Putamen (tissue), 1 donor: ENCODE data around the gene GPR3.

Experiments used
- DNase-seq: peaks from one replicate; pipeline ENCODE4 v3.0.0-alpha.2; 2016; ENCODE audit warnings: low spot score

The GPR3 gene

GRCh38 chr1:27392096-27392777 is at the start of gene GPR3:
TSS of gene GPR3 (plus strand) at chr1:27392622. CDS start at chr1:27393799, 1,177 bp downstream.
- peak; percentile 82 for DNase-seq

GRCh38 chr1:27342778-27343638 is 49.4 kb upstream of the GPR3 start:
- no peak for DNase-seq

- DNase-seq: no peak
These were observed 48.8 kb upstream of the GPR3 start for GRCh38 chr1:27343639-27344025.

GRCh38 chr1:27345272-27345671 is 47.1 kb upstream of the GPR3 start:
- no peak for DNase-seq

- DNase-seq: no peak
These were observed 46.1 kb upstream of the GPR3 start for GRCh38 chr1:27346357-27346756.

- DNase-seq: no peak
These were observed 45.3 kb upstream of the GPR3 start for GRCh38 chr1:27346991-27347624.

- DNase-seq: no peak
These were observed 43.3 kb upstream of the GPR3 start for GRCh38 chr1:27348861-27349783.

GRCh38 chr1:27349784-27350662 is 42.4 kb upstream of the GPR3 start:
- no peak for DNase-seq

GRCh38 chr1:27350663-27351540 is 41.5 kb upstream of the GPR3 start:
- DNase-seq: no peak

- DNase-seq: no peak
These were observed 40.8 kb upstream of the GPR3 start for GRCh38 chr1:27351541-27352107.

- DNase-seq: no peak
These were observed 39.3 kb upstream of the GPR3 start for GRCh38 chr1:27353166-27353565.

GRCh38 chr1:27353629-27354028 is 38.8 kb upstream of the GPR3 start:
- no peak for DNase-seq

GRCh38 chr1:27355683-27356082 is 36.7 kb upstream of the GPR3 start:
- DNase-seq: no peak

GRCh38 chr1:27356277-27356618 is 36.2 kb upstream of the GPR3 start:
- DNase-seq: no peak

- no peak for DNase-seq
These were observed 35.7 kb upstream of the GPR3 start for GRCh38 chr1:27356619-27357280.

- peak; percentile 6 for DNase-seq
These were observed 35.0 kb upstream of the GPR3 start for GRCh38 chr1:27357281-27358037.

GRCh38 chr1:27358038-27358927 is 34.1 kb upstream of the GPR3 start:
- no peak for DNase-seq
